CD4-positive, CD25-positive, alpha-beta regulatory T cell (primary cell): Measurements from ENCODE around the gene KCNQ1. TPM values are rescaled to one million over a fixed set of nuclear protein-coding genes. Genes with fewer than 3 reads are reported as not detected.
A peak's percentile ranks its signal among the peaks of the same experiment; 100 is the strongest.

Source experiments
- ATAC-seq, 2 donors: fragments of 150-1000 bp; cut with Tn5 transposase; one replicate each; pipeline ENCODE4 v1.10.0; 2021; ENCODE audit warnings: low read depth in 2 of 2, moderate number of reproducible peaks in 2 of 2, moderate library complexity in 1 of 2
- DNase-seq, 3 donors: peaks; one replicate each; pipeline versions ENCODE4 v3.0.0 to v3.0.0-alpha.2; 2012 to 2022; ENCODE audit warnings: mixed read lengths in 1 of 3
- H3K27ac ChIP-seq: one replicate; pipeline ENCODE4 v1.7.0; 2013; ENCODE audit warnings: mild to moderate bottlenecking, low read length; ENCODE audit not compliant: insufficient read depth, poor library complexity, severe bottlenecking
- H3K27me3 ChIP-seq: one replicate; pipeline ENCODE4 v1.7.0; 2013; ENCODE audit warnings: low read length; ENCODE audit not compliant: control insufficient read depth, insufficient read depth
- H3K36me3 ChIP-seq: one replicate; pipeline ENCODE4 v1.7.0; 2013; ENCODE audit warnings: mild to moderate bottlenecking, low read length, moderate library complexity; ENCODE audit not compliant: control insufficient read depth, insufficient read depth
- H3K4me1 ChIP-seq: 2 replicates; pipeline ENCODE4 v1.7.0; 2013; ENCODE audit warnings: mild to moderate bottlenecking, low read length; ENCODE audit not compliant: insufficient read depth, control insufficient read depth, poor library complexity, severe bottlenecking
- H3K4me3 ChIP-seq: one replicate; pipeline ENCODE4 v1.7.0; 2013; ENCODE audit warnings: low read depth, mild to moderate bottlenecking, low read length, moderate library complexity
- H3K9me3 ChIP-seq, 2 experiments: 1 replicate in 1 of 2; 2 replicates in 1 of 2; pipeline ENCODE4 v1.7.0; 2013; ENCODE audit warnings: low read length in 2 of 2, mild to moderate bottlenecking in 1 of 2, moderate library complexity in 1 of 2; ENCODE audit not compliant: control insufficient read depth in 2 of 2
- H3K27ac Mint-ChIP-seq, 3 donors: one replicate each; pipeline ENCODE4 v1.8.0; 2020 to 2022; ENCODE audit warnings: mild to moderate bottlenecking in 3 of 3, mixed read lengths in 3 of 3, moderate library complexity in 2 of 3
- H3K27me3 Mint-ChIP-seq: one replicate; pipeline ENCODE4 v1.8.0; 2022; ENCODE audit warnings: mild to moderate bottlenecking, mixed read lengths
- H3K36me3 Mint-ChIP-seq: one replicate; pipeline ENCODE4 v1.8.0; 2020; ENCODE audit warnings: mixed read lengths
- H3K4me1 Mint-ChIP-seq, 4 donors: one replicate each; pipeline ENCODE4 v1.8.0; 2020 to 2022; ENCODE audit warnings: mixed read lengths in 4 of 4, mild to moderate bottlenecking in 1 of 4
- H3K4me3 Mint-ChIP-seq, 4 donors: one replicate each; pipeline ENCODE4 v1.8.0; 2020 to 2022; ENCODE audit warnings: mild to moderate bottlenecking in 4 of 4, mixed read lengths in 4 of 4, moderate library complexity in 3 of 4
- H3K9me3 Mint-ChIP-seq, 7 donors: one replicate each; pipeline ENCODE4 v1.8.0; 2020 to 2022; ENCODE audit warnings: mixed read lengths in 7 of 7, mild to moderate bottlenecking in 3 of 7, moderate library complexity in 2 of 7
- polyA plus RNA-seq, 4 donors: library from polyadenylated mRNA; unstranded; fragments of 300-500 nt; fragmentation: Illumina TruSeq; gene quantifications; one replicate each; pipeline ENCODE4 v1.2.3, GENCODE V29; 2021
- total RNA-seq: library from RNA; stranded (reverse); gene quantifications from one replicate; pipeline ENCODE4 v1.2.3, GENCODE V29; 2022

Gene KCNQ1
- total and polyA plus RNA-seq, 5 donors from 2014 or later = 5.5 to 13.4 (median 6.8) TPM

GRCh38 chr11:2681408-2682145, 236.8 kb downstream of the KCNQ1 start:
- H3K36me3 ChIP-seq = no peaks in the 10 kb centered on the region
- peaks cover 8% of the 10 kb centered on the region for H3K36me3 Mint-ChIP-seq
- no peaks in the 10 kb centered on the region for H3K27me3 ChIP-seq
- DNase-seq (no peak), ATAC-seq (no peak)
- H3K4me3 Mint-ChIP-seq = no peak overlapping the region
- H3K9me3 ChIP-seq = no peaks in the 10 kb centered on the region
- H3K27ac Mint-ChIP-seq = peak overlapping the region in 2 of 3 donors; percentile 25 to 76
- peaks cover 0 to 9% (median 0%) of the 10 kb centered on the region in 4 donors for H3K4me1 Mint-ChIP-seq
- no peaks in the 10 kb centered on the region for H3K9me3 Mint-ChIP-seq
- no peak overlapping the region for H3K4me3 ChIP-seq
- H3K27ac ChIP-seq = no peak overlapping the region
- H3K4me1 ChIP-seq = no peaks in the 10 kb centered on the region
- H3K27me3 Mint-ChIP-seq = no peaks in the 10 kb centered on the region

- H3K4me3 Mint-ChIP-seq = no peak overlapping the region
- peaks cover 8% of the 10 kb centered on the region for H3K36me3 Mint-ChIP-seq
- no peak overlapping the region for H3K27ac ChIP-seq
- DNase-seq = no peak
- no peaks in the 10 kb centered on the region for H3K27me3 Mint-ChIP-seq
- no peaks in the 10 kb centered on the region for H3K9me3 ChIP-seq
- no peaks in the 10 kb centered on the region for H3K9me3 Mint-ChIP-seq
- H3K4me1 ChIP-seq = no peaks in the 10 kb centered on the region
- no peaks in the 10 kb centered on the region for H3K36me3 ChIP-seq
- no peaks in the 10 kb centered on the region for H3K27me3 ChIP-seq
- H3K4me1 Mint-ChIP-seq = peaks cover 0 to 9% (median 0%) of the 10 kb centered on the region in 4 donors
- no peak overlapping the region for H3K4me3 ChIP-seq
- no peak for ATAC-seq
- H3K27ac Mint-ChIP-seq = no peak overlapping the region
These were observed 239.0 kb downstream of the KCNQ1 start for GRCh38 chr11:2683806-2684205.

- Mint-ChIP-seq H3K4me1 (peaks cover 0 to 9% (median 0%) of the 10 kb centered on the region in 4 donors), H3K27me3 (no peaks in the 10 kb centered on the region), H3K27ac (no peak overlapping the region), H3K36me3 (peaks cover 8% of the 10 kb centered on the region), H3K9me3 (no peaks in the 10 kb centered on the region), H3K4me3 (no peak overlapping the region)
- Histone ChIP-seq H3K27ac (no peak overlapping the region), H3K4me3 (no peak overlapping the region), H3K4me1 (no peaks in the 10 kb centered on the region), H3K36me3 (no peaks in the 10 kb centered on the region), H3K27me3 (no peaks in the 10 kb centered on the region), H3K9me3 (no peaks in the 10 kb centered on the region)
- DNase-seq (no peak), ATAC-seq (no peak)
These were observed 239.8 kb downstream of the KCNQ1 start for GRCh38 chr11:2684581-2684980.

- DNase-seq (no peak), ATAC-seq (no peak)
- H3K4me1 ChIP-seq = no peaks in the 10 kb centered on the region
- no peak overlapping the region for H3K27ac ChIP-seq
- Mint-ChIP-seq H3K4me1 (peaks cover 0 to 9% (median 0%) of the 10 kb centered on the region in 4 donors), H3K4me3 (no peak overlapping the region), H3K27me3 (no peaks in the 10 kb centered on the region), H3K9me3 (no peaks in the 10 kb centered on the region), H3K27ac (no peak overlapping the region), H3K36me3 (peaks cover 8% of the 10 kb centered on the region)
- no peaks in the 10 kb centered on the region for H3K9me3 ChIP-seq
- no peaks in the 10 kb centered on the region for H3K27me3 ChIP-seq
- H3K36me3 ChIP-seq = no peaks in the 10 kb centered on the region
- no peak overlapping the region for H3K4me3 ChIP-seq
These were observed 240.2 kb downstream of the KCNQ1 start for GRCh38 chr11:2685051-2685450.

GRCh38 chr11:2685566-2686359, 241.0 kb downstream of the KCNQ1 start:
- Histone ChIP-seq H3K9me3 (no peaks in the 10 kb centered on the region), H3K27me3 (no peaks in the 10 kb centered on the region), H3K4me1 (no peaks in the 10 kb centered on the region), H3K36me3 (no peaks in the 10 kb centered on the region), H3K4me3 (no peak overlapping the region), H3K27ac (no peak overlapping the region)
- H3K4me1 Mint-ChIP-seq = peaks cover 0 to 12% (median 0%) of the 10 kb centered on the region in 4 donors
- no peak overlapping the region for H3K4me3 Mint-ChIP-seq
- ATAC-seq = no peak
- no peak for DNase-seq
- peaks cover 8% of the 10 kb centered on the region for H3K36me3 Mint-ChIP-seq
- H3K9me3 Mint-ChIP-seq = no peaks in the 10 kb centered on the region
- no peaks in the 10 kb centered on the region for H3K27me3 Mint-ChIP-seq
- H3K27ac Mint-ChIP-seq = no peak overlapping the region

- Mint-ChIP-seq H3K9me3 (no peaks in the 10 kb centered on the region), H3K27ac (no peak overlapping the region), H3K36me3 (peaks cover 8% of the 10 kb centered on the region), H3K4me1 (peaks cover 0 to 10% (median 0%) of the 10 kb centered on the region in 4 donors), H3K4me3 (no peak overlapping the region), H3K27me3 (no peaks in the 10 kb centered on the region)
- H3K27me3 ChIP-seq = no peaks in the 10 kb centered on the region
- no peak for ATAC-seq
- no peaks in the 10 kb centered on the region for H3K36me3 ChIP-seq
- H3K4me3 ChIP-seq = no peak overlapping the region
- no peaks in the 10 kb centered on the region for H3K9me3 ChIP-seq
- no peak overlapping the region for H3K27ac ChIP-seq
- no peaks in the 10 kb centered on the region for H3K4me1 ChIP-seq
- no peak for DNase-seq
These were observed 241.8 kb downstream of the KCNQ1 start for GRCh38 chr11:2686360-2687222.

GRCh38 chr11:2687223-2687530, 242.4 kb downstream of the KCNQ1 start:
- Histone ChIP-seq H3K4me1 (no peaks in the 10 kb centered on the region), H3K27me3 (no peaks in the 10 kb centered on the region), H3K36me3 (no peaks in the 10 kb centered on the region), H3K27ac (no peak overlapping the region), H3K4me3 (no peak overlapping the region), H3K9me3 (no peaks in the 10 kb centered on the region)
- ATAC-seq = no peak
- Mint-ChIP-seq H3K27me3 (no peaks in the 10 kb centered on the region), H3K27ac (no peak overlapping the region), H3K4me3 (no peak overlapping the region), H3K9me3 (no peaks in the 10 kb centered on the region), H3K4me1 (peaks cover 0 to 8% (median 0%) of the 10 kb centered on the region in 4 donors), H3K36me3 (peaks cover 7% of the 10 kb centered on the region)
- DNase-seq = no peak
